A673 (cell line): ENCODE measurements around the gene MCM3AP.

Experiments used
- EZH2 ChIP-seq: fragments of 200-600 bp; sonication (generic); IDR thresholded peaks from 2 replicates; pipeline ENCODE4 v1.6.1; 2017; ENCODE audit warnings: borderline replicate concordance, low read depth, mild to moderate bottlenecking, mixed read lengths, antibody characterized with exemption, low read length; ENCODE audit not compliant: poor library complexity, severe bottlenecking
- TF ChIP-seq, protein P1 (sequence below): fragments of 300-800, 200-600 bp; sonication (generic); conservative IDR thresholded peaks from 2 replicates; pipeline ENCODE4 v1.5.1; 2017; ENCODE audit warnings: low read depth, mild to moderate bottlenecking, antibody characterized with exemption, low read length, moderate library complexity, mixed read lengths

DNA sequence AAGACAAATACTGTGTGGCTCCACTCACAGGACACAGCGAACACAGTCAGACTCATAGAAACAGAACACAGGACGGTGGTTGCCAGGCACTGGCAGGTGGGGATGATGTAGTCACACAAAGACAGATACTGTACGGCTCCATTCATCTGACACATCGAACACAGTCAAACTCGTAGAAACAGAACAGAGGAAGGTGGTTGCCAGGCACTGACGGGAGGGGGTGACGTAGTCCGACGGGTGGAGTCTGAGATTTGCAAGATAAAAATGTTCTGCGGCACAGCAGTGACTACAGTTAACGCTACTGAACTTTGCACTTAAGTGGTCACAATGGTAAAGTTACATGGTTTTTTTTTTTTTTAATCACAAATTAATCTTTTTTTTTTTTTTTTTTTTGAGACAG, 19.5 kb upstream of the MCM3AP start:
- no peak for TF ChIP-seq EZH2
- TF ChIP-seq, protein P1, sequence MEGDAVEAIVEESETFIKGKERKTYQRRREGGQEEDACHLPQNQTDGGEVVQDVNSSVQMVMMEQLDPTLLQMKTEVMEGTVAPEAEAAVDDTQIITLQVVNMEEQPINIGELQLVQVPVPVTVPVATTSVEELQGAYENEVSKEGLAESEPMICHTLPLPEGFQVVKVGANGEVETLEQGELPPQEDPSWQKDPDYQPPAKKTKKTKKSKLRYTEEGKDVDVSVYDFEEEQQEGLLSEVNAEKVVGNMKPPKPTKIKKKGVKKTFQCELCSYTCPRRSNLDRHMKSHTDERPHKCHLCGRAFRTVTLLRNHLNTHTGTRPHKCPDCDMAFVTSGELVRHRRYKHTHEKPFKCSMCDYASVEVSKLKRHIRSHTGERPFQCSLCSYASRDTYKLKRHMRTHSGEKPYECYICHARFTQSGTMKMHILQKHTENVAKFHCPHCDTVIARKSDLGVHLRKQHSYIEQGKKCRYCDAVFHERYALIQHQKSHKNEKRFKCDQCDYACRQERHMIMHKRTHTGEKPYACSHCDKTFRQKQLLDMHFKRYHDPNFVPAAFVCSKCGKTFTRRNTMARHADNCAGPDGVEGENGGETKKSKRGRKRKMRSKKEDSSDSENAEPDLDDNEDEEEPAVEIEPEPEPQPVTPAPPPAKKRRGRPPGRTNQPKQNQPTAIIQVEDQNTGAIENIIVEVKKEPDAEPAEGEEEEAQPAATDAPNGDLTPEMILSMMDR, result no peak
